Left ventricle myocardium inferior (tissue), 1 donor: Measurements from ENCODE around the gene ZIC2. TPM values are rescaled to one million over a fixed set of nuclear protein-coding genes. Genes with fewer than 3 reads are reported as not detected.
A peak's percentile ranks its signal among the peaks of the same experiment; 100 is the strongest.

Experiments
- DNase-seq: peaks from one replicate; pipeline ENCODE4 v3.0.0-alpha.2; 2020
- H3K27ac ChIP-seq: fragments of 200-600 bp; replicated peaks from 2 replicates; pipeline ENCODE4 v1.8.0; 2021
- H3K27me3 ChIP-seq: fragments of 200-600 bp; 2 replicates; pipeline ENCODE4 v1.8.0; 2021; ENCODE audit warnings: low read depth
- H3K36me3 ChIP-seq: fragments of 200-600 bp; 2 replicates; pipeline ENCODE4 v1.8.0; 2021
- H3K4me1 ChIP-seq: fragments of 200-600 bp; 2 replicates; pipeline ENCODE4 v1.8.0; 2021
- H3K4me3 ChIP-seq: fragments of 200-600 bp; 2 replicates; pipeline ENCODE4 v1.8.0; 2021; ENCODE audit warnings: mild to moderate bottlenecking, moderate library complexity
- H3K9me3 ChIP-seq: fragments of 200-600 bp; replicated peaks from 2 replicates; pipeline ENCODE4 v1.8.0; 2021
- intact Hi-C: fragments of 100-400 bp; cut with micrococcal nuclease; formaldehyde crosslinking; loops from one replicate; pipeline ENCODE4 v1.11.0; 2022
- long read RNA-seq: library from polyadenylated mRNA; unstranded; transcript quantifications from one replicate; pipeline ENCODE4 v2.0.0, GENCODE V29; 2021
- total RNA-seq: library from RNA; stranded (reverse); fragmentation: NEBNext Ultra II Directional; extraction: Animal tissue kit (Norgen Biotek cat#: 25700); gene quantifications from one replicate; pipeline ENCODE4 v1.2.1, GENCODE V29; 2021
- TF ChIP-seq, protein P1 (sequence below): fragments of 200-600 bp; IDR thresholded peaks from 2 replicates; pipeline ENCODE4 v1.8.0; 2021; ENCODE audit warnings: antibody characterized with exemption, mild to moderate bottlenecking, borderline replicate concordance
- donor health status: DM: no; HTN: yes; CAD: no; lungs with severe emphysema.

ZIC2 gene
- total RNA-seq = not detected
- long read RNA-seq = 0 reads

DNA sequence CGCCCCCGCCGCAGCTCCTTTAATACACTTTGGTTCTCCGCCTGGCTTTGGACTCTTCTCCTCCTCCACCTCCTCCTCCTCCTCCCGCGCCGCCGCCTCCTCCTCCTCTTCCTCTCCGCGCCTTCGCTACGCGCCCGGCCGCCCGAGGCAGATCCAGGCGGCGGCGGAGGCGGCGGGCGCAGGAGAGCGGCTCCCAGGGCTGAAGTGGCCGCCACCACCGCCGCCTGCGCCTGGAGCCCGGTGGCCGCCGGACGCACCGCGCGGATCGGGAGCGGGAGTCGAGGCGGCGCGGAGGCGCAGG is at the start of gene ZIC2:
TSS of gene ZIC2 (plus strand) at position 50 of the 301 bp plus-strand sequence. CDS start 281 bp downstream, outside the sequence.
- intact Hi-C loops = no loop called here
- no peak for DNase-seq
- Histone ChIP-seq H3K4me3 (peak within 1 kb of the TSS; percentile 68), H3K27me3 (peaks cover 100% of the 10 kb centered on the region), H3K9me3 (no peaks in the 10 kb centered on the region), H3K27ac (no peak within 1 kb of the TSS), H3K36me3 (no peaks in the 10 kb centered on the region), H3K4me1 (peaks cover 46% of the 10 kb centered on the region)
- TF ChIP-seq, protein P1, sequence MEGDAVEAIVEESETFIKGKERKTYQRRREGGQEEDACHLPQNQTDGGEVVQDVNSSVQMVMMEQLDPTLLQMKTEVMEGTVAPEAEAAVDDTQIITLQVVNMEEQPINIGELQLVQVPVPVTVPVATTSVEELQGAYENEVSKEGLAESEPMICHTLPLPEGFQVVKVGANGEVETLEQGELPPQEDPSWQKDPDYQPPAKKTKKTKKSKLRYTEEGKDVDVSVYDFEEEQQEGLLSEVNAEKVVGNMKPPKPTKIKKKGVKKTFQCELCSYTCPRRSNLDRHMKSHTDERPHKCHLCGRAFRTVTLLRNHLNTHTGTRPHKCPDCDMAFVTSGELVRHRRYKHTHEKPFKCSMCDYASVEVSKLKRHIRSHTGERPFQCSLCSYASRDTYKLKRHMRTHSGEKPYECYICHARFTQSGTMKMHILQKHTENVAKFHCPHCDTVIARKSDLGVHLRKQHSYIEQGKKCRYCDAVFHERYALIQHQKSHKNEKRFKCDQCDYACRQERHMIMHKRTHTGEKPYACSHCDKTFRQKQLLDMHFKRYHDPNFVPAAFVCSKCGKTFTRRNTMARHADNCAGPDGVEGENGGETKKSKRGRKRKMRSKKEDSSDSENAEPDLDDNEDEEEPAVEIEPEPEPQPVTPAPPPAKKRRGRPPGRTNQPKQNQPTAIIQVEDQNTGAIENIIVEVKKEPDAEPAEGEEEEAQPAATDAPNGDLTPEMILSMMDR = no peak

DNA sequence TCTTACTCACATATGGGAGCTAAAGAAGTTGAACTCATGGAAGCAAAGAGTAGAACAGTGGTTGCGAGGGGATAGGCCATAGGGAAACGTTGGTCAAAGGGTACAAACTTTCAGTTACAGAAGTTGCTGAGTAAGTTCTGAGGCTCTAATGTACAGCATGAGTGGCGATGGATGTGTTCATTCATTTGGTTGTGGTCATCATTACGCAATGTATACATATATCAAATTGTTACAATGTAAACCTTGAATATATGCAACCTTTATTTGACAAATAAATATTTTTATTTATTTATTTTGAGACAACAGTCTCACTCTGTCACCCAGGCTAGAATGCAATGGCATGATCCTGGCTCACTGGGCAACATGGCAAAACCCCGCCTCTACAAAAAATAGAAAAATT is 48.7 kb upstream of the ZIC2 start:
- no peak overlapping the region for H3K27ac ChIP-seq
- no peaks in the 10 kb centered on the region for H3K36me3 ChIP-seq
- intact Hi-C loops = no loop called here
- H3K27me3 ChIP-seq = peaks cover 76% of the 10 kb centered on the region
- H3K4me1 ChIP-seq = no peaks in the 10 kb centered on the region
- no peaks in the 10 kb centered on the region for H3K9me3 ChIP-seq
- no peak overlapping the region for H3K4me3 ChIP-seq
- TF ChIP-seq, protein P1 = no peak
- no peak for DNase-seq

DNA sequence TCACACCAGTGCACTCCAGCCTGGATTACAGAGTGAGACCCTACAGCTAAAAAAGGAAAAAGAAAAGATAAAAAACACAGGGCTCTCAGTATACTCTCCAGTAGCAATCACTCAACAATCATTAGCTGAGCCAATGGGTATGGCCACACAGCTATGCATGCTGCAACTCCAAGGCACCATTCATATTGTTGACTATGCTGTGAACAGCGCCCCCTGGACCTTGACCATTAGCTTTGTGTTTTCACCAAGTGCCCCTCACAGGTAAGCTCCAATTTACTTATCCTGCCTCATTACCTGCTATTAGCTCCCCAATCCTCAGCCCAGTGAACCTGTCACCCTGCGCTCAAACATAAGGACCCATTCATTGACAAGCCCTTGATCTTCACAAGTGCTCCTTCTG is 45.8 kb upstream of the ZIC2 start:
- DNase-seq = no peak
- TF ChIP-seq, protein P1 = no peak
- H3K4me3 ChIP-seq = no peak overlapping the region
- H3K36me3 ChIP-seq = no peaks in the 10 kb centered on the region
- H3K9me3 ChIP-seq = no peaks in the 10 kb centered on the region
- intact Hi-C loops = no loop called here
- no peak overlapping the region for H3K27ac ChIP-seq
- H3K4me1 ChIP-seq = no peaks in the 10 kb centered on the region
- H3K27me3 ChIP-seq = peaks cover 83% of the 10 kb centered on the region

DNA sequence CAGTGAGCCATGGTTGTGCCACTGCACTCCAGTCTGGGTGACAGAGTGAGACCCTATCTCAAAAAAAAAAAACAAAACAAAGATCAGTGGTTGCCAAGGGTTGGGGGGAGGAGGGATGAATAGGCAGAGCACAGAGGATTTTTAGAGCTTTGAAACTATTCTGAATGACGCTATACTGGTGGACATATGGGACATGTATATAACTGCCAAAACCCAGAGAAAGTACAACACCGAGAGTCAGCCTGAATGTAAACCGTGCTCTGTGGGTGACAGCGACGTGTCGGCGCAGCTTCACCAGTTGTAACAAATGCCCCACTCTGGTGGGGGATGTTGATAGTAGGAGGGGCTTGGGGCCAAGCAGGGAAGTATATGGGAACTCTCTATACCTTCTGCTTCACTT is 42.9 kb upstream of the ZIC2 start:
- Histone ChIP-seq H3K4me1 (no peaks in the 10 kb centered on the region), H3K4me3 (no peak overlapping the region), H3K9me3 (no peaks in the 10 kb centered on the region), H3K36me3 (no peaks in the 10 kb centered on the region), H3K27me3 (peaks cover 97% of the 10 kb centered on the region), H3K27ac (no peak overlapping the region)
- TF ChIP-seq, protein P1 = no peak
- DNase-seq = no peak
- intact Hi-C loops = no loop called here

DNA sequence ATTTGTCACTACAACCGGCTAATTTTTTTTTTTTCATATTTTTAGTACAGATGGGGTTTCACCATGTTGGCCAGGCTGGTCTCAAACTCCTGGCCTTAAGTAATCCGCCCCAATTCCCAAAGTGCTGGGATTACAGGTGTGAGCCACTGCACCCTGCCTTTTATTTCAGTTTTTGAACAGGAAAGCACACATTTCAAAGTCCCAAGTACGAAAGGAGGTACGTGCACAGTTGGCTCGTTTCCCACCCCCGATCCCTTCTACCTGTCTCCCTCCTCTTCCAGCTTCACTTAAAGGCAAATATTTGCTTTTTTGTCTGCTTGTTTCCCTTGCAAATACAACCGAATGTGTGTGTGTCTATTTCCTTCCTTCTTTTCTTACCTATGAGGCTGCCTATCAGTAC is 40.5 kb upstream of the ZIC2 start:
- Histone ChIP-seq H3K36me3 (no peaks in the 10 kb centered on the region), H3K27ac (no peak overlapping the region), H3K4me1 (no peaks in the 10 kb centered on the region), H3K27me3 (peaks cover 97% of the 10 kb centered on the region), H3K4me3 (no peak overlapping the region), H3K9me3 (no peaks in the 10 kb centered on the region)
- intact Hi-C loops = no loop called here
- TF ChIP-seq, protein P1 = no peak
- DNase-seq = no peak

DNA sequence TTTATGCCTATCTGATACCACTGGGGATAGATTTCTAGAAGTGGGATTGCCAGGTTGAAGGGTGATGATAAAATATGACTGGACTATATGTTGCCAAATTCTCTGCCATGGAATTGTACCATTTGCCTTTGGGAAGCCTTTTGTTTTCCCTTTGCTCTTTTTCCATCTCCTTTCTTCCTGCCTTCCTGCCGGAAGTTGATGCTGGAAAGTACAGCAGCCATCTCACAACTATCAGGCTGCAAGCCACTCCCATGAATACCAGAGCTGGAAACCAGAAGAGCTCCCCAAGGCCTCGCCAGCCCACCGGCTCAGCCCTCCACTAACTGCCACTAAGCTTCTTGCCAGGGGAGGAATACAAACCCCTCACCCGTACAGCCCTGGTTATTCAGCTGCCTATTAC is 39.7 kb upstream of the ZIC2 start:
- TF ChIP-seq, protein P1 = no peak
- H3K4me1 ChIP-seq = no peaks in the 10 kb centered on the region
- H3K4me3 ChIP-seq = no peak overlapping the region
- DNase-seq = no peak
- H3K27ac ChIP-seq = no peak overlapping the region
- no peaks in the 10 kb centered on the region for H3K36me3 ChIP-seq
- H3K9me3 ChIP-seq = no peaks in the 10 kb centered on the region
- intact Hi-C loops = no loop called here
- peaks cover 99% of the 10 kb centered on the region for H3K27me3 ChIP-seq
